ENCODE data around the gene ODC1.

Gene ODC1

GRCh38 chr2:10397878-10398277 lies 50.2 kb downstream of the ODC1 start:
- no peak for DNase-seq

GRCh38 chr2:10397297-10397875 lies 50.7 kb downstream of the ODC1 start:
- no peak for DNase-seq

GRCh38 chr2:10396464-10396863 lies 51.7 kb downstream of the ODC1 start:
- no peak for DNase-seq

- no peak for DNase-seq
Measured at GRCh38 chr2:10395893-10396292, 52.2 kb downstream of the ODC1 start.

GRCh38 chr2:10393640-10393982 lies 54.5 kb downstream of the ODC1 start:
- DNase-seq, result no peak

- no peak for DNase-seq
Measured at GRCh38 chr2:10392951-10393639, 55.0 kb downstream of the ODC1 start.

- no peak for DNase-seq
Measured at GRCh38 chr2:10392548-10392947, 55.6 kb downstream of the ODC1 start.

- no peak for DNase-seq
Measured at GRCh38 chr2:10392100-10392499, 56.0 kb downstream of the ODC1 start.

GRCh38 chr2:10390369-10390801 lies 57.7 kb downstream of the ODC1 start:
- no peak for DNase-seq
